ENCODE measurements around the gene CDK3.
"Not testable (repeated sequence)": the region's sequence is repeated elsewhere in the genome, so short reads cannot be mapped to it uniquely, and the experiment has no call there.

CDK3 gene

GRCh38 chr17:76000755-76001521 is at the start of gene CDK3:
CDK3 (plus strand) TSS chr17:76000855; CDS start chr17:76001426, 571 bp downstream.
- no peak for DNase-seq

GRCh38 chr17:75950855-75951554 is 49.6 kb upstream of the CDK3 start:
- no peak for DNase-seq

- no peak for DNase-seq
These were observed 41.4 kb upstream of the CDK3 start for GRCh38 chr17:75959051-75959838.

GRCh38 chr17:75959839-75960511 is 40.7 kb upstream of the CDK3 start:
- DNase-seq, result no peak

- no peak for DNase-seq
These were observed 35.2 kb upstream of the CDK3 start for GRCh38 chr17:75965468-75965867.

- DNase-seq, result not testable (repeated sequence)
These were observed 31.6 kb upstream of the CDK3 start for GRCh38 chr17:75969044-75969443.

- no peak for DNase-seq
These were observed 30.6 kb upstream of the CDK3 start for GRCh38 chr17:75970011-75970523.

- DNase-seq, result no peak
These were observed 30.0 kb upstream of the CDK3 start for GRCh38 chr17:75970626-75971025.

- DNase-seq, result not testable (repeated sequence)
These were observed 25.5 kb upstream of the CDK3 start for GRCh38 chr17:75975187-75975586.

GRCh38 chr17:75975757-75976174 is 24.9 kb upstream of the CDK3 start:
- DNase-seq, result no peak

GRCh38 chr17:75976175-75976848 is 24.3 kb upstream of the CDK3 start:
- DNase-seq, result no peak

- peak; percentile 91 to 97 (median 94) for DNase-seq
These were observed 21.5 kb upstream of the CDK3 start, which contains the start of the genes ACOX1 and TEN1 for GRCh38 chr17:75978938-75979704. ACOX1 (minus strand) TSS chr17:75979166; CDS start chr17:75979073, 93 bp downstream. TEN1 (plus strand) TSS chr17:75979240; CDS start chr17:75986193, 6,953 bp downstream.

GRCh38 chr17:75979705-75980187 is 20.9 kb upstream of the CDK3 start:
- no peak for DNase-seq

- no peak for DNase-seq
These were observed 20.3 kb upstream of the CDK3 start for GRCh38 chr17:75980188-75981018.

GRCh38 chr17:75981019-75981615 is 19.5 kb upstream of the CDK3 start:
- no peak for DNase-seq

- no peak for DNase-seq
These were observed 17.0 kb upstream of the CDK3 start for GRCh38 chr17:75983501-75984181.

- DNase-seq, result no peak
These were observed 14.7 kb upstream of the CDK3 start for GRCh38 chr17:75985986-75986385.

- no peak for DNase-seq
These were observed 13.6 kb upstream of the CDK3 start for GRCh38 chr17:75987041-75987440.

- DNase-seq, result no peak
These were observed 9.3 kb upstream of the CDK3 start for GRCh38 chr17:75991396-75991795.

Data from stimulated activated naive CD4-positive, alpha-beta T cell (primary cell).